Transverse colon (tissue), 4 donors: ENCODE data around the gene EFCAB9.

Experiments used
- CTCF ChIP-seq, 5 experiments: fragments of 200-600 bp in 3 of 5; fragments of 450-650 bp in 2 of 5; sonication (generic) in 3 of 5; IDR thresholded peaks; 1 replicate in 2 of 5; 2 replicates in 3 of 5; pipeline ENCODE4 v1.5.1; 2016 to 2017; ENCODE audit warnings: antibody characterized with exemption in 5 of 5, inconsistent platforms in 3 of 5, mild to moderate bottlenecking in 2 of 5, moderate library complexity in 1 of 5
- EP300 ChIP-seq: sonication (generic); formaldehyde crosslinking; IDR thresholded peaks from one replicate; pipeline ENCODE4 v1.6.1; 2017; ENCODE audit warnings: antibody characterized with exemption, low read depth
- POLR2A ChIP-seq: fragments of 450-650 bp; IDR thresholded peaks from one replicate; pipeline ENCODE4 v1.6.1; 2016; ENCODE audit warnings: antibody characterized with exemption, mild to moderate bottlenecking, moderate library complexity
- POLR2AphosphoS5 ChIP-seq, 3 donors: sonication (generic); formaldehyde crosslinking; IDR thresholded peaks; one replicate each; pipeline ENCODE4 v1.6.1; 2016; ENCODE audit warnings: antibody characterized with exemption in 3 of 3

GRCh38 chr5:172186114-172186695, 7.8 kb upstream of the EFCAB9 start:
- TF ChIP-seq POLR2A (no peak), CTCF (IDR thresholded peaks at IDR 0.05) (no peak), POLR2AphosphoS5 (IDR thresholded peaks at IDR 0.05) (no peak), EP300 (no peak)
